HG03135 (cell line): ENCODE measurements around the gene KCTD5.
"Not testable (repeated sequence)": the region's sequence is repeated elsewhere in the genome, so short reads cannot be mapped to it uniquely, and the experiment has no call there.

ENCODE experiments used
- ATAC-seq: cut with Tn5 transposase; IDR thresholded peaks from one replicate; pipeline ENCODE4 v1.9.1; 2021; ENCODE audit warnings: mild to moderate bottlenecking, moderate library complexity; ENCODE audit not compliant: unreplicated experiment

Gene KCTD5

DNA sequence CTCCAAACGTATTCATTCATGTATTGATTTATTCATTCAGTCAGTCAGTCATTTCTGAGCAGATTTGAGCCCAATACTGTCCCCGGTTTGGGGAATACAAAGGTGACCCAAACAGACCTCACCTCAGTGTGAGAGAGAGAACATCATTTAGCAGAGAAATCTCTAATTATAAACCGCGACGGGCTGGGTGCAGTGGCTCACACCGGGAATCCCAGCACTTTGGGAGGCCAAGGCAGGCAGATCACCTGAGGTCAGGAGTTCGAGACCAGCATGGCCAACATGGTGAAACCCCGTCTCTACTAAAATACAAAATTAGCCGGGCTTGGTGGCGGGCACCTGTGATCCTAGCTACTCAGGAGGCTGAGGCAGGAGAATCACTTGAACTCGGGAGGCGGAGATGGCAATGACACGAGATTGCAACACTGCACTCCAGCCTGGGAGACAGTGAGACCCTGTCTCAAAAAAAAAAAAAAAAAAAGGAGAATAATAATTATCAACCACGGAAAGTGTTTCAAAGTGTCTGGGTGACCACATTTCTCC, 39.4 kb downstream of the KCTD5 start:
- not testable (repeated sequence) for ATAC-seq

DNA sequence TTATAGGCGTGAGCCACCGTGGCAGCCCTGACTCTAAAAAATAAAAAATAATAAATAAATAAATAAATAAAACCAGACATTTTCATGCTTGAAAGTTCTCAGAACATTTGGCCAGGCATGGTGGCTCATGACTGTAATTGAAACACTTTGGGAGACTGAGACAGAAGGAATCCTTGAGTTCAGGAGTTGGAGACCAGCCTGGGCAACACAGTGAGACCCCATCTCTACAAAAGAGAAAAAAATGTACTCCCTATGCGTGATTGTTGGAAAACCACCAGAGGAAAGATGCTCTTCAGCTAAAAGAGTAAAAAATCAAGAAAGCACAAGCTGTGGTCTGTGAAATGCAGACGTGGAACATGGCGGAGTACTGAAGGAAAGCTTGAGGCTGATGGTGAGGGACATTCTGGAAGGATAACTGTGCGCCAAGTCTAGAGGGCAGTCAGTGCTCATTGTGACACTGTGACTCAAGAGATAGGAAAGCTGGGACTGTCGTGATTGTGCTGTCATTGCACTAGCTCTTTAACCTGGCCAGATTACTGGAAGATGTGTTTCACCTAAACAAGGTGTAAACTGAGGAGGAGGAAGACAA, 41.9 kb downstream of the KCTD5 start:
- ATAC-seq, result no peak

DNA sequence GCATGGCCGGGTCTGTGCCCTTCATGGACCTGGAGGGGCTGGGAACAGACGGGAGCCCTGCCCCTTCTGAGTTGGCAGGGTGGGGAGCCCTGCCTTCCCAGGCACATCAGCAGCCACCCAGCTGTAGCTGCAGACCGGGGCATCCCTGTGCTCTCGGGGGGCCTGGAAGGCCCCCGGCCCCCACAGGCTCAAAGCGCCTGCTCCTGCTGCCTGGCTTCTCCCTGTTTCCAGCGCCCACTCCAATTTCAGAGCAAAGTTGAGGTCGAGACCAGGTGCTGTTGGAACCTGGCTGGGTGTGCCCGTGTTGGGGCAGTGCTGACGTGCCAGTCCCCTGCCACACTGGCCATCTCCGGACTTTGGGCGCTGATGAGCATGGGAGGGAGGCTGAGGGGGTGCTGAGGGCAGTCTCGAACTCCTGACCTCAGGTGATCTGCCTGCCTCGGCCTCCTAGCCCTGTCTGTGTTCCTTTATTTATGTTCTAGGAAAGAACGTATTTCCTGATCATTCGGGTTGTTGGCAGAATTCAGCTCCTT, 42.6 kb downstream of the KCTD5 start:
- ATAC-seq, result no peak

DNA sequence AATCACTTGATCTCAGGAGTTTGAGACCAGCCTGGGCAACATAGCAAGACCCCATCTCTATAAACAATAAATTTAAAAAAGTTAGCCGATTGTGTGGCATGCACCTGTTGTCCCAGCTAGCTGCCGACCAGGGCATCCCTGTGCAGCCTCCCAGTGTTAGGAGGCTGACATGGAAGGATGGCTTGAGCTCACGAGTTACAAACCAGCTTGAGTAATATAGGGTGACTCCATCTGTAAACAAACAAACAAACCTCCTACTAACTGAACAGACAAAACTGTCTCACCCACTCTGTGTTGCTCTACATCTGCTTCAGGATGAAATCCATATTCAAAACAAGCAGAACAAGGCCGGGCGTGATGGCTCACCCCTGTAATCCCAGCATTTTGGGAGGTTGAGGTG, 44.6 kb downstream of the KCTD5 start:
- ATAC-seq, result no peak

DNA sequence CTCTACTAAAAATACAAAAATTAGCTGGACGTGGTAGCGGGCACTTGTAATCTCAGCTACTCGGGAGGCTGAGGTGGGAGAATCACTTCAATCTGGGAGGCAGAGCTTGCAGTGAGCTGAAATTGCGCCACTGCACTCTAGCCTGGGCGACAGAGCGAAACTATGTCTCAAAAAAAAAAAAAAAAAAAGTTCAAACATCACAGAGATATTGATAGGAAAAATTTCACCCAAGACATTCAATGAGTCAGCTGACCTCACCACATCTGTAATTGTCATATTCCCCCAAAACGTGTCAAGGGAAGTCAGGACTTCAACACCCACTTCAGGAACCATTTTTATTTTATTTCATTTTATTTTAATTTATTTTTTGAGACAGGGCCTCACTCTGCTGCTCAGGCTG, 45.7 kb downstream of the KCTD5 start:
- ATAC-seq, result no peak

DNA sequence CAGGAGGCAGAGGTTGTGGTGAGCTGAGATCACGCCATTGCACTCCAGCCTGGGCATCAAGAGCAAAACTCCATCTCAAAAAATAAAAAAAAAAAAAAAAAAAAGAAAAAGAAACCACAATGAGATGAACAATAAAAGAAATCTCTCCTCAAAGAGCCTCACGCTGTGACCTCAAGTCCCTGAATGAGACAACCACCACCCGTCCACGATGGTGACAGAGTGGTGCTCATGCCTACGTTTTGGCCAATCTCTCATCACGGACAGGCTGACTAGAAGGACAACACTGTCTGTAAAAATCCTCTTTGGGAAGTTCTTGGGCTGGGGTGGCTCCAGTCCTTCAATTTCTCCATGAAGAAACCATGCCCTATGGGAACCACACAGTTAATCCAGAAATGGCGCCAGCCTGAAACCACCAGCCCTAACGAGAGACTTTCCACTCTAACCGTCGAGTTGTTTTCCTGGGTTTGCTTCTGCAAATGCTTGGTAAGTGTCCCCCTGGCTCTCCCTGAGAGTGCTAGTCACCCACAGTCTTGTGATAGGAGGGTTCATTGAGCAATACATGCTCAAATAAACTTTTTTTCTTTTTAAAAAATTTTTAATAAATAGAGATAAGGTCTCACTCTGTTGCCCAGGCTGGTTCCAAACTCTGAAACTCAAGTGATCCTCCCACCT, 52.7 kb downstream of the KCTD5 start:
- no peak for ATAC-seq

DNA sequence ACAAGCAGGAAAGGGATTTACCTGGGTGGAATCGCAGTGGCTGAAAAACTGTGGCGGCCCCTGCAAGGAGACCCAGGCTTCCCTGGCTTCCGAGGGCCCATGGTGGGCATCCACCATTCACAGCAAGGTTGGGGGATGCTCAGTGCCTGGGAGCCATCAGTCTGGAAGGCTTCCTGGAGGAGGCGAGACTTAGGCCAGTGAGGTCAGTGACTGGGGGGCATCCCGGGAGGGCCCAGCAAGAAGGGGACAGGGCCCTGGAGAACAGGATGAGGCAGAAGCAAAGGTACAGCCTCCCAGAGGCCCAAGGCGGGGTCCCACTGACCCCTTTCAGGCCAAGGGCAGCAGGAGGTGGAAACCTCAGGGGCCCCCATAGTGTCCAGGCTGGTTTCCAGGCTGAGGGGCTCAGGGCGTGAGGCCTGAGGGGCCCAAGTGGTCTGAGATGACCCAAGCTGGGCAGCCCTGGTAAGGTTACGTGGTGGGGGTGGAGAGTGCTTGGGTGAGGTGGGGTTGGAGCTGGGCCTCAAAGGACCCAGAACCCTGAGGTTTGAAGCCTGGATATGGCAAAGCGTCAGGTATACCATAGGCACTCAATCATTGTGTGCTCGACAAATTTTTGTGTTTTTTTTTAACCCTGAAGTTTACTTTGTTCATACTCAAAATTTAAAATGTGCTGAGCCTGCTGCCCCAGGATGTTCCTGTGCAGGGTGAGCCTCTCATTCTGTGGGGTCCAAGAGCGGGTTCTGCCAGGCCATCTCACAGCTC, 54.3 kb downstream of the KCTD5 start:
- no peak for ATAC-seq

DNA sequence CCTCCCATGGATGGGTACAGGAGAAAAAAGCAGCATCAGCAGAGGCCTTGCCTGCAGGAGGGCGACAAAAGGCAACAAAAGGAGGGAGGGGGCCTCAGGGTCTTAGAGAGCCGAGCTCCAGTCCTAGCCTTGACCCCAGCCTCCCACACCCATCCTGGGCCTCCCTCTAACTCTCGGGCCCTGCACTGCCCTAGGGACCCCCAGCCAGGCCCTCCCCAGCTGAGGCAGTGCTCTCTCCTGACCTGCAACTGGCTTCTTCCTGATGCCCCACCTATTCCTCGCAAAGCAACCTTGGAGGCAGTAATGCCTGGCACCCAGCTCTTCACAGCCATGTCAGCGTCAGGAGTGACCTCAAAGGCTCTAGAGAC, 54.9 kb downstream of the KCTD5 start:
- no peak for ATAC-seq

DNA sequence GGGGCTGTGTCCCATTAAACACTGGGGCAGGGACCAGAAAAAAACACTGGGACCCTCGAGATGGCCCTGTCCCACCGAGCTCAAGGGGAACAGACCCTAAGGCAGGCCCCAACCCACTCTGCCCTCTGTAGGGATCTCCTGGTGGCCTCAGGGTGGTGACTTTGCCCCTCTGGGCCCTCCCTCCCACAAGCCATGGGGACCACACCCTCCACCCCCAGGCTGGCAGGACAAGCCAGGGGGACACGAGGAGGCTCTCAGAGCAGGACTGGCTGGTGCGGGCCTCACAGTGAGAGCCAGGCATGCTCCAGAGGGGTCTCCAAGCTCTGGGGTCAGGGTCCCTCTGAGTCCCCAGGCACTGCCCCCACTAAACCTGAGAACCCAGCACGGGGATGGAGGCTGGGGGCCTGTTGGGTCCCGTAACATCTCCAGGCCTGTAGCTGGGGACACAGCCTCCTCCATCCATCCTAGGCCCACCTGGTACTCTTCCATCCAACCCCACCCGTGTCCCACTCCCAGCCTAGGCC, 55.6 kb downstream of the KCTD5 start:
- ATAC-seq, result no peak

DNA sequence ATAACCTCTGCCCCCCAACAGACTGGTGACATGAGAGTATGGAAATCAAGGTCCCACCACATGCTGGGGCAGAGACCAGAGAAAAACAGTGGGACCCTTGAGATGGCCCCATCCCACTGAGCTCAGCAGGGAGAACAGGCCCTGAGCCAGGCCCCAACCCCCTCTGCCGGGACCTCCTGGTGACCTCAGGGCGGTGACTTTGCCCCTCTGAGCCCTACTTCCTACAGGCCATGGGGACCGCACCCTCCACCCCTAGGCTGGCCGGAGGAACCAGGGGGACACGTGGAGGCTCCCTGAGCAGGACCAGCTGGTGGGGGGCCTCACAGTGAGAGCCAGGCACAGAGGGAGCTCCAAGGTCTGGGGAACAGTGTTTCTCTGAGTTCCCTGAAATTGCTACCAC, 56.3 kb downstream of the KCTD5 start:
- no peak for ATAC-seq

DNA sequence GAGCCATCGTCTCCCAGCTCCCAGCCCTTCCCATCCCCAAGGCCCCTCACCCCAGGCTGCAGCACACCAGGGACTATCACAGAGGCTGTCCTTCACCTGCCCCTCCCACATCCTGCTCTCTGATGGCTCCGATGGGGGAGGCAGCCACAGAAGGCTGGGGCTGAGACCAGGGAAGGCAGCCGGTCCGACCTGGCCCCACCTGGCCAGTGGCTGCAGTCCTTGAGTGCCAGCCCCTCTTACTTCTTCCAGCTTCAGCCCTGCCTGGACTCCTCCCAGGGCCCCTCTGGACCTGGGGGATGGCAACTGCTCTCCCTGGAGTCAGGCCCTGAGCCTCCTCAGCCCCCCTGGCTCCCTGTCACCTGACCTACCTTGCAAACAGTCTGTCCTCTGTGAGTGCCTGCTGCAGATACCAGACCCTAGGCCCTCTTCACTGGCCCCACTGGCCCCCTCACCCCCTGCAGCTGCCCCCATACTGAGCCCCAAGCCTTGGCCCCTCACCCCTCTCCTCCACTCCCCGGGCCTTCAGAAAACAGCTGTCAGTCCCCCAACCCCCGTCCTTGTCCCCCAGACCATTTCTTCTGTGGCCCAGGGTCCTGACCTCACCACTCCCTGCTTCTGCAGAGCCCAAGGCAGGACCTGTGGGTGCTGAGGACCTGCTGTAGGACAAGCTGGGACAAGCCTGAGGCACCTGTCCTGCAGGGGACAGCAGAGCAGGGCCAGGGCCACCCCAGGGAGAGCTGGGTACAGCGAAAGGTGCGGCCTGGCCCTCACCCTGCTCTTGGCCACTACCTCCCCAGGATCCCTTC, 57.5 kb downstream of the KCTD5 start:
- ATAC-seq, result no peak

DNA sequence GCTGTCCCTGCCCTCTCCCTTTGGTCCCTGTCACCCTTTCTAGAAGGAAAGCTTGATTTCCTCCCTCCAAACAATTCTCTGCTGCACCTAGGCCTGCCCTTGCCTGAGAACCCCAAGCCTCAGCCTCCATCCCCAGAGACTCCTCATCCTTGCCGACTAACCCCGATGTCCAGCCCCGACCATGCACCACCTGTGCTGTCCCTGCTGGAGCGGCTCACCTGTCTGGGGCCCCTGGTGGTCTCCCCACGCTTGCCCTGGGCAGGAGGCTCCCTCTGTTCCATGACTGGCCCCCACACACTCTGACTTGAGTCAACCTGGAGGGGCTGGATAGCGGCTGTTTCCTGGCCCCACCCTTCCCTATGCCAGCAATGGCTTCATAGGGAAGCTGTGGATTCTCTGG, 58.2 kb downstream of the KCTD5 start:
- no peak for ATAC-seq

DNA sequence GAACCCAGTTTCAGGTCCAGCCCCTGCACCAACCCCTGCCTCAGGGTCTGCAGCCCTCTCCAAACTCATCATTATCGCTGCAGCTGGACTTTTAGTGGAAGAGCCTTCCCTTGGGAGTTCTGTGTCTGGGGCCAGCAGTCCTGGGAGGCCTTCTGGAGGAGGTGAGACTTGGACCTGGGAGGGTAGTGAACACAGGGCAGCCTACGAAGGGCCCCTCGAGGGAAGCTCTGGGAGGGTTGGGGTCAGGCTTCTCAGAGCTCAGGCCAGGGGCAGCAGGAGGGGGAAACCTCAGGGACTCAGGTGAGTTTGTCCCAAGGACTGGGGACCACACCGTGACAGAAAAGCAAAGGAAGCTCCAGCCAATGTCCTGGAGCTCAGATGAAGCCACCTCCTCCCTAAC, 58.8 kb downstream of the KCTD5 start:
- ATAC-seq, result no peak

DNA sequence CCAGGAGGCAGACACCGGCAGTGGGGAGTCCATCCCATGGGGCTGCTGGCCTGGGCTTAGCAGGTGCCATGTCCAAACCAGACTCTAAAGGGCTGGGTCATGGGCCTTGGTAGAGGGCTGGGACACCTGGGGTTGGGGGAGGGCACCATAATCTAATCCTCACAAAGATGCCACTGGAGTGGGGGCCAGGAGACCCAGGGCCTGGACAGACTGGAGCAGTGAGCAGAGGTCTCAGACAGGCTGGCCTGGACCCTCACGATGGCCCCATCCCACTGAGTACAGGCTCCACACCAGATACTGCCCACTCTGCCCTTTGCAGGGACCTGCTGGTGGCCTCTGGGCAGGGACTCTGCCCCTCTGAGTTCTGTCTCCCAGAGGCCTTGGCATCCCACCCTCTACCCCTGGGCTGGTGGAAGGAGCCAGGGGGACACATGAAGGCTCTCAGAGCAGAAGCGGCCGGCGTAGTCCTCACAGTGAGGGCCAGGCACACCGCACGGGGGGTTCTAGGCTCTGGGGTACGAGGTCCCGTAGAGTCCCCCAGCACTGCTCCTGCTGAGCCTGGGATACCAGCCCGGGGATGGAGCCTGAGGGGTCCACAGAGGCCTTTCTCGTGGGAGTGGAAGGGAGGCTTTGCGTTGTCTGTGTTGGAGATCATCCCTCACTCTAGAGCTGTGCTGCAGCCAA, 60.1 kb downstream of the KCTD5 start:
- ATAC-seq, result no peak

DNA sequence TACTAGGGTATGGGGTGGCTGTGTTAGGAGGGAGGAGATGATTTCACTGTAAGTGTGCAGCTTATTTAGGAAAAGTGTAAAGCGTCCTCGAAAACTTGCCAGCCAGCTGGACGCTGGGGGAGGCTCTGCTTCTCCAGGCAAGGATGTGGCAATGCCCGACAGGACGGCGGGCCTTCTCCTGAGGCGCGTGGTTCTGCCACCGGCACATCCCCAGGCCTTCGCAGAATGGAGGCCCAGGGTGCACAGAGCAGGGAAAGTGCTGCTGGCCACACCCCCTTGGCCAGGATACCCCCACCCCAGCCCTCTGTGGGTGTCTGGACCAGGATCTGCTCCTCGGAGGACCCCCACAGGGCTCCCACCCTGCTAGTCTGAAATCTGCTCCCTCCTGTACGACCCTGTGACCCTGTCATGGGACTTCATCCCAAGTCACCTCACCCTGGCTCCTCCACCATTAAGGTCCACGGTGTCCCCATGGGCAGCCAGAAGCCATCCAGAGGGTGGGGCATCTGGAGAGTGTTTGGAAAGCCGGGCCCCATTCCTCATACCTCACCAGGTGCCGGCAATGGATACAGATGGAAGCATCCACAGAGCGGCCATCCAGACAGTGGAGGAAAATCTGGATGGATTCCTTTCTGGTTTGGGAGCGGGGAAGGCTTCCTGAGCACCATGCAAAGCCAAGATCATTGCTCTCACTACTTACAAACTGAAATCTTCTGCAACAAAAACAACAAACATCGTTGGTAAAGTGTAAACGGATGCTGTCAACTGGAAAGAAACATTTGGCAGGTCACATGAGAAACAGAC, 60.9 kb downstream of the KCTD5 start:
- ATAC-seq, result no peak

DNA sequence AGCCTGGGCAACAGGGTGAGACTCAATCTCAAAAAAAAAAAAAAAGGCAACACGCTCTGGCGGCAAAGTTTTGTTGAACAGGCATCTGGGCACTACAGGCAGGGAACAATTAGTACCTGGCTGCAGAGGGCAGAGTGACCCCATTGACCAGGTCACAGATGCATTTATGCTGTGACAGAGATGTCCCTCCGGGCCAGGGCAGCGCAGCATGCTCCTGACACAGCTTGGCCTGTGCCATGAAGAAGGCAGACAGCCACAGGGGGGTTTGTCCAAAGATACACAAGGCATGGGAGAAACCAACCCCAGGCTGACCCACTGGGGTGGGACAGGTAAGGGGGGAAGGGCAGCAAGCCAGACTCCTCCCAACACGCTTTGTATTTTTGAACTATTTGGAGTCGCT, 62.4 kb downstream of the KCTD5 start:
- ATAC-seq, result no peak

DNA sequence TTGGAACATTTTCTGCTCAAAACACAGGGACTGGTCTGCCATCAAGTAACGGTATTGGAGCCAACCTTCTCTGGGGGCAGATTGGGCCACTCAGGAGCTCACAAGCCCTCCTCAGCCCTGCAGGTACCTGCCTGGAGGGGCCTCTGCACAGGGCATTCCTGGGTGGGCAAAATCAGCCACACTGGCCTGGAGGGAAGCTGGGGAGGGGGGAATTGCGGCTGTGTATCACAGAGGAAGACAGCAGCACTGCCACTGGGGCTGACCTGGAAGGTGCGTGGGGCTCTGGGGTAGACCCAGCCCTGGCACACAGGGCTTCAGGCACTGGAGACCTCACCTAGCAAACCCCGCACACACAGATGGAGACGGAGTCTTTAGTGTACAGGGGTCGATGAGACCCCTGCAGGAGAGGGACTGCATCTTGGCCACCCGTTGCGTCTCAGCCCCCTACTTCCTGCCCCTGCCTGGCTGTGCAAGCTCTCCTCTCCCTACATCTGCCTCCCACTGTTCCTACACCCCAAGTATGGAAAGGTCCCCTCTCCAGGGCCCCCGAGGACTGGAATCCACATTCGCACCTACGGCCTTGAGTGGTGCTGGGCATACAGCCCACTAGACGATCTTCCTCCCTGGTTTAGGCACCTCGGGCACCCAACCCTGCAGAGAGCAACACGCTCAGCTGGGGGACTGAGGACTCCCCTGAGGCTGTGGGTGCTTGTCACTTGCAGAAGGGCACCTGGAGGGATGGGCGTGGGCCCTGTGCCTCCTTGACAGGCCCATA, 63.0 kb downstream of the KCTD5 start:
- no peak for ATAC-seq

DNA sequence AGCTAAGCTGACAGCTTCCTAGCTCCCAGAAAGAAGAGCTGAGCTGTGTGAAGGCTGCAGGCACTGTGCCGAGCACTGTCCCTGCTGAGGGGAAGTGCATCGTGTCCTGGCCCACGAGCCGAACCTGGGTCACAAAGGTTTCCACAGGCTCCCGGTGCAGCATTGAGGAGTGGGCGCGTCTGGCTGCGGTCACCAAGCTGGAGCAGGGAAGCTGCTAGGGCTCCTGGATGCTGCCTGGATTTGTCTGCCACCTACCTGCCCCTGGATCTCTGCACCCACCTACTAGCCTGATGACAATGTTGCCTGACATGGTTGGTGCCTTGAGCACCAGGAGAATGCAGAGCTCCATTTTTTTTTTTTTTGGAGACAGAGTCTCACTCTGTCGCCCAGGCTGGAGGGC, 63.6 kb downstream of the KCTD5 start:
- no peak for ATAC-seq
